DOHH2 (cell line): ENCODE data around the gene KCNK3.

Experiments used
- H3F3A ChIP-seq: fragments of 200-600 bp; sonication (generic), shearing (Covaris generic); 2 replicates; pipeline ENCODE4 v1.6.0; 2016; ENCODE audit warnings: antibody characterized with exemption, mild to moderate bottlenecking; ENCODE audit not compliant: control insufficient read depth, insufficient read depth
- H3K27ac ChIP-seq: fragments of 200-600 bp; sonication (generic); 2 replicates; pipeline ENCODE4 v1.5.1; 2014; ENCODE audit warnings: low read depth, mild to moderate bottlenecking, low read length, moderate library complexity
- H3K27me3 ChIP-seq: fragments of 200-600 bp; sonication (generic); 2 replicates; pipeline ENCODE4 v1.6.1; 2014; ENCODE audit warnings: mild to moderate bottlenecking, low read length, mixed read lengths; ENCODE audit not compliant: control insufficient read depth
- H3K36me3 ChIP-seq: fragments of 200-600 bp; sonication (generic); 2 replicates; pipeline ENCODE4 v1.6.1; 2014; ENCODE audit warnings: mild to moderate bottlenecking, low read length, moderate library complexity, mixed read lengths; ENCODE audit not compliant: control insufficient read depth
- H3K4me1 ChIP-seq: fragments of 200-600 bp; sonication (generic); 2 replicates; pipeline ENCODE4 v1.6.1; 2014; ENCODE audit warnings: mild to moderate bottlenecking, low read length, mixed read lengths; ENCODE audit not compliant: control insufficient read depth
- H3K4me2 ChIP-seq: fragments of 200-600 bp; sonication (generic); 2 replicates; pipeline ENCODE4 v1.6.0; 2014; ENCODE audit warnings: mild to moderate bottlenecking, low read length, moderate library complexity
- H3K4me3 ChIP-seq: fragments of 200-600 bp; sonication (generic); 2 replicates; pipeline ENCODE4 v1.5.1; 2014; ENCODE audit warnings: mild to moderate bottlenecking, low read length, mixed read lengths
- H3K79me2 ChIP-seq: fragments of 200-600 bp; sonication (generic); 2 replicates; pipeline ENCODE4 v1.6.1; 2014; ENCODE audit warnings: mild to moderate bottlenecking, low read length, mixed read lengths; ENCODE audit not compliant: control insufficient read depth
- H3K9me2 ChIP-seq: fragments of 200-600 bp; sonication (generic); replicated peaks from 2 replicates; pipeline ENCODE4 v1.6.1; 2014; ENCODE audit warnings: mild to moderate bottlenecking, low read length, mixed read lengths; ENCODE audit not compliant: control insufficient read depth
- H3K9me3 ChIP-seq: fragments of 200-600 bp; sonication (generic); 2 replicates; pipeline ENCODE4 v1.6.1; 2014; ENCODE audit warnings: antibody characterized with exemption, low read length, mixed read lengths; ENCODE audit not compliant: control insufficient read depth, insufficient read depth
- H4K20me1 ChIP-seq: fragments of 200-600 bp; sonication (generic); 2 replicates; pipeline ENCODE4 v1.6.0; 2014; ENCODE audit warnings: low read depth, mild to moderate bottlenecking, antibody characterized with exemption, low read length, moderate library complexity; ENCODE audit not compliant: control insufficient read depth, insufficient read depth
- CTCF ChIP-seq: fragments of 200-600 bp; sonication (generic); IDR thresholded peaks from one replicate; pipeline ENCODE4 v1.5.1; 2014; ENCODE audit warnings: antibody characterized with exemption, mild to moderate bottlenecking, low read depth, low read length; ENCODE audit not compliant: poor library complexity, severe bottlenecking
- EZH2phosphoT487 ChIP-seq: fragments of 200-600 bp; sonication (generic); IDR thresholded peaks from 2 replicates; pipeline ENCODE4 v1.6.1; 2017; ENCODE audit warnings: borderline replicate concordance, mild to moderate bottlenecking, antibody characterized with exemption, low read length, moderate library complexity, mixed read lengths

KCNK3 gene

GRCh38 chr2:26666671-26667070 lies 25.9 kb upstream of the KCNK3 start:
- Histone ChIP-seq H3F3A (no peaks in the 10 kb centered on the region), H3K27me3 (peaks cover 11% of the 10 kb centered on the region), H3K9me3 (no peaks in the 10 kb centered on the region), H3K4me3 (no peak overlapping the region), H4K20me1 (no peaks in the 10 kb centered on the region), H3K27ac (no peak overlapping the region), H3K4me2 (no peak overlapping the region), H3K9me2 (no peaks in the 10 kb centered on the region), H3K79me2 (no peaks in the 10 kb centered on the region), H3K36me3 (no peaks in the 10 kb centered on the region), H3K4me1 (no peaks in the 10 kb centered on the region)
- no peak for TF ChIP-seq CTCF

GRCh38 chr2:26668041-26668440 lies 24.5 kb upstream of the KCNK3 start:
- Histone ChIP-seq H3K36me3 (no peaks in the 10 kb centered on the region), H4K20me1 (no peaks in the 10 kb centered on the region), H3K4me2 (no peak overlapping the region), H3F3A (no peaks in the 10 kb centered on the region), H3K4me3 (no peak overlapping the region), H3K27me3 (peaks cover 12% of the 10 kb centered on the region), H3K9me2 (no peaks in the 10 kb centered on the region), H3K27ac (no peak overlapping the region), H3K4me1 (no peaks in the 10 kb centered on the region), H3K79me2 (no peaks in the 10 kb centered on the region), H3K9me3 (no peaks in the 10 kb centered on the region)
- no peak for TF ChIP-seq CTCF
- TF ChIP-seq EZH2phosphoT487, result no peak

GRCh38 chr2:26668856-26669750 lies 23.4 kb upstream of the KCNK3 start:
- H3K4me3 ChIP-seq, result no peak overlapping the region

GRCh38 chr2:26670171-26670570 lies 22.4 kb upstream of the KCNK3 start:
- Histone ChIP-seq H3F3A (no peaks in the 10 kb centered on the region), H3K4me1 (no peaks in the 10 kb centered on the region)
- TF ChIP-seq EZH2phosphoT487 (no peak), CTCF (no peak)

More at GRCh38 chr2:26668856-26669750, 23.4 kb upstream of the KCNK3 start:
- no peak overlapping the region for H3K27ac ChIP-seq
- no peaks in the 10 kb centered on the region for H3K4me1 ChIP-seq
- no peaks in the 10 kb centered on the region for H3F3A ChIP-seq
- H3K36me3 ChIP-seq, result no peaks in the 10 kb centered on the region
- no peaks in the 10 kb centered on the region for H3K9me3 ChIP-seq
- no peak for TF ChIP-seq EZH2phosphoT487
- H3K9me2 ChIP-seq, result no peaks in the 10 kb centered on the region
- H3K4me2 ChIP-seq, result no peak overlapping the region
- H4K20me1 ChIP-seq, result no peaks in the 10 kb centered on the region
- no peaks in the 10 kb centered on the region for H3K79me2 ChIP-seq
- peaks cover 10% of the 10 kb centered on the region for H3K27me3 ChIP-seq

More at GRCh38 chr2:26670171-26670570, 22.4 kb upstream of the KCNK3 start:
- Histone ChIP-seq H3K9me2 (no peaks in the 10 kb centered on the region), H3K27ac (no peak overlapping the region), H3K4me2 (no peak overlapping the region), H4K20me1 (no peaks in the 10 kb centered on the region), H3K27me3 (peaks cover 10% of the 10 kb centered on the region), H3K4me3 (no peak overlapping the region), H3K9me3 (no peaks in the 10 kb centered on the region), H3K79me2 (no peaks in the 10 kb centered on the region), H3K36me3 (no peaks in the 10 kb centered on the region)
